DND-41 (cell line): ENCODE data around the gene TRMO.

ENCODE experiments used
- EZH2 ChIP-seq: IDR thresholded peaks from 3 replicates; pipeline ENCODE4 v1.6.1; 2012; ENCODE audit warnings: borderline replicate concordance, low read depth, mild to moderate bottlenecking, moderate library complexity, low read length, inconsistent platforms; ENCODE audit not compliant: severe bottlenecking
- TF ChIP-seq, protein P1 (sequence below): IDR thresholded peaks from 2 replicates; pipeline ENCODE4 v1.5.1; 2012; ENCODE audit warnings: borderline replicate concordance, low read length, moderate library complexity, mild to moderate bottlenecking; ENCODE audit not compliant: poor library complexity, severe bottlenecking; ENCODE audit errors: extremely low read depth

DNA sequence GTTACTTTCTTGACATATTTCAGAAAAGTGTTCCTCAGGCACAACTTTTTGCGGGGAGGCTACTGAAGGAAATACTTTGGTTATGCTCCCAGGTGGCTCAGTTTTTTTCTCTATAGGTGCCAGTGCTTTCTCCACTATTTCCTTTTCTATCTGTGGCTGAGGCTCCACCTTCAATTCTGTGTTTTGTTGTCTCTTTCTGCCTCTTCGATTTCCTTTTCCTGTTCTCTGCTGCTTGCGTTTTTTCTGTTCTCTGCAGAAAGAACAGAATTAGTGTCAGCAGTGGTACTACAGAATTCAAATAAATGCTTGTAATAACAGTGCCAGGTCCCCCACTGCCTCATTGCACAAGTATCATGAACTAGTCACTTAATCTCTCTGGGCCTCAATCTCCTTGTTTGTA is 8.7 kb upstream of the TRMO start:
- TF ChIP-seq, protein P1, sequence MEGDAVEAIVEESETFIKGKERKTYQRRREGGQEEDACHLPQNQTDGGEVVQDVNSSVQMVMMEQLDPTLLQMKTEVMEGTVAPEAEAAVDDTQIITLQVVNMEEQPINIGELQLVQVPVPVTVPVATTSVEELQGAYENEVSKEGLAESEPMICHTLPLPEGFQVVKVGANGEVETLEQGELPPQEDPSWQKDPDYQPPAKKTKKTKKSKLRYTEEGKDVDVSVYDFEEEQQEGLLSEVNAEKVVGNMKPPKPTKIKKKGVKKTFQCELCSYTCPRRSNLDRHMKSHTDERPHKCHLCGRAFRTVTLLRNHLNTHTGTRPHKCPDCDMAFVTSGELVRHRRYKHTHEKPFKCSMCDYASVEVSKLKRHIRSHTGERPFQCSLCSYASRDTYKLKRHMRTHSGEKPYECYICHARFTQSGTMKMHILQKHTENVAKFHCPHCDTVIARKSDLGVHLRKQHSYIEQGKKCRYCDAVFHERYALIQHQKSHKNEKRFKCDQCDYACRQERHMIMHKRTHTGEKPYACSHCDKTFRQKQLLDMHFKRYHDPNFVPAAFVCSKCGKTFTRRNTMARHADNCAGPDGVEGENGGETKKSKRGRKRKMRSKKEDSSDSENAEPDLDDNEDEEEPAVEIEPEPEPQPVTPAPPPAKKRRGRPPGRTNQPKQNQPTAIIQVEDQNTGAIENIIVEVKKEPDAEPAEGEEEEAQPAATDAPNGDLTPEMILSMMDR: no peak
- no peak for TF ChIP-seq EZH2
